Transverse colon (tissue), 4 donors: ENCODE data around the gene HMG20B.

Experiments used
- EP300 ChIP-seq: sonication (generic); formaldehyde crosslinking; IDR thresholded peaks from one replicate; pipeline ENCODE4 v1.6.1; 2017; ENCODE audit warnings: antibody characterized with exemption, low read depth
- POLR2AphosphoS5 ChIP-seq, 3 donors: sonication (generic); formaldehyde crosslinking; IDR thresholded peaks; one replicate each; pipeline ENCODE4 v1.6.1; 2016; ENCODE audit warnings: antibody characterized with exemption in 3 of 3
- TF ChIP-seq, protein P1 (sequence below), 5 experiments: fragments of 200-600 bp in 3 of 5; fragments of 450-650 bp in 2 of 5; sonication (generic) in 3 of 5; IDR thresholded peaks; 1 replicate in 2 of 5; 2 replicates in 3 of 5; pipeline ENCODE4 v1.5.1; 2016 to 2017; ENCODE audit warnings: antibody characterized with exemption in 5 of 5, inconsistent platforms in 3 of 5, mild to moderate bottlenecking in 2 of 5, moderate library complexity in 1 of 5

DNA sequence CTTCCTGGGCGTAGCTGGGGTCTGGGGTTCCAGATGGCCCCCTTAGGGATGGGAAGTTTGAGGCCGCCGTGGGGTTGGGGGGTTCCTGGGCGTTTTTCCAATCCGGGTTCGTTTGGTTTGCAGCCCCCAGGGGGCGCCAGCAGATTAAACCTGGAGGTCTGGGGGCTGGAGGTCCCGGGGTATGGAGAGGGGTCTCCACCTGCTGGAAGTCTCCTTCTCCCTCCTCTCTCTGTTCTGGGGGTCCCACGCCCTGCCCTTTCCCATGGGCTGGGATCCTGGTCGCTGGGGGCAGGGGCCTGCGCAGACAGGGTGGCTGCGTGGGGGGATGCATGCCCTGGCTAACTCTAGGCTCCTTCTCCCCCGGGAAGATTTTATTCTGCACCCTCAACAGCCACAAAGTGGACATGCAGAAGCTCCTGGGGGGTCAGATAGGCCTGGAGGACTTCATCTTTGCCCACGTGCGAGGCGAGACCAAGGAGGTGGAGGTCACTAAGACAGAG is 13.4 kb downstream of the HMG20B start:
- TF ChIP-seq POLR2AphosphoS5 (IDR thresholded peaks at IDR 0.05) (no peak), EP300 (no peak)
- TF ChIP-seq, protein P1, sequence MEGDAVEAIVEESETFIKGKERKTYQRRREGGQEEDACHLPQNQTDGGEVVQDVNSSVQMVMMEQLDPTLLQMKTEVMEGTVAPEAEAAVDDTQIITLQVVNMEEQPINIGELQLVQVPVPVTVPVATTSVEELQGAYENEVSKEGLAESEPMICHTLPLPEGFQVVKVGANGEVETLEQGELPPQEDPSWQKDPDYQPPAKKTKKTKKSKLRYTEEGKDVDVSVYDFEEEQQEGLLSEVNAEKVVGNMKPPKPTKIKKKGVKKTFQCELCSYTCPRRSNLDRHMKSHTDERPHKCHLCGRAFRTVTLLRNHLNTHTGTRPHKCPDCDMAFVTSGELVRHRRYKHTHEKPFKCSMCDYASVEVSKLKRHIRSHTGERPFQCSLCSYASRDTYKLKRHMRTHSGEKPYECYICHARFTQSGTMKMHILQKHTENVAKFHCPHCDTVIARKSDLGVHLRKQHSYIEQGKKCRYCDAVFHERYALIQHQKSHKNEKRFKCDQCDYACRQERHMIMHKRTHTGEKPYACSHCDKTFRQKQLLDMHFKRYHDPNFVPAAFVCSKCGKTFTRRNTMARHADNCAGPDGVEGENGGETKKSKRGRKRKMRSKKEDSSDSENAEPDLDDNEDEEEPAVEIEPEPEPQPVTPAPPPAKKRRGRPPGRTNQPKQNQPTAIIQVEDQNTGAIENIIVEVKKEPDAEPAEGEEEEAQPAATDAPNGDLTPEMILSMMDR (IDR thresholded peaks at IDR 0.05), result peak; percentile 41 to 49 (median 44)
